Fibroblast of skin of left quadriceps (primary cell): ENCODE results near the gene KLHL20.
"Not testable (repeated sequence)": the region's sequence is repeated elsewhere in the genome, so short reads cannot be mapped to it uniquely, and the experiment has no call there.

Source experiments
- DNase-seq, 2 experiments: peaks; one replicate each; pipeline ENCODE4 v3.0.0-alpha.2; 2013; ENCODE audit warnings: low read depth in 2 of 2

KLHL20 gene

GRCh38 chr1:173749137-173749536 is 34.4 kb downstream of the KLHL20 start:
- DNase-seq, result no peak

- no peak for DNase-seq
Measured at GRCh38 chr1:173753830-173754229, 39.0 kb downstream of the KLHL20 start.

GRCh38 chr1:173757666-173758065 is 42.9 kb downstream of the KLHL20 start:
- no peak for DNase-seq

- DNase-seq, result no peak
Measured at GRCh38 chr1:173758110-173758509, 43.3 kb downstream of the KLHL20 start.

GRCh38 chr1:173758980-173759379 is 44.2 kb downstream of the KLHL20 start:
- no peak for DNase-seq

GRCh38 chr1:173764331-173764730 is 49.5 kb downstream of the KLHL20 start:
- DNase-seq, result not testable (repeated sequence)

GRCh38 chr1:173768206-173768605 is 53.4 kb downstream of the KLHL20 start:
- DNase-seq, result no peak

GRCh38 chr1:173768827-173769226 is 54.0 kb downstream of the KLHL20 start:
- no peak for DNase-seq

- DNase-seq, result not testable (repeated sequence)
Measured at GRCh38 chr1:173770330-173770729, 55.5 kb downstream of the KLHL20 start.

GRCh38 chr1:173771560-173771959 is 56.8 kb downstream of the KLHL20 start:
- no peak for DNase-seq

- no peak for DNase-seq
Measured at GRCh38 chr1:173775578-173776226, 60.9 kb downstream of the KLHL20 start.

GRCh38 chr1:173779936-173780335 is 65.2 kb downstream of the KLHL20 start:
- peak; percentile 22 to 23 for DNase-seq

- DNase-seq, result no peak
Measured at GRCh38 chr1:173784997-173785396, 70.2 kb downstream of the KLHL20 start.

- no peak for DNase-seq
Measured at GRCh38 chr1:173789841-173790240, 75.1 kb downstream of the KLHL20 start.

GRCh38 chr1:173798078-173798477 is 83.3 kb downstream of the KLHL20 start:
- DNase-seq, result no peak

GRCh38 chr1:173799995-173800394 is 85.2 kb downstream of the KLHL20 start:
- not testable (repeated sequence) for DNase-seq

GRCh38 chr1:173802961-173803360 is 88.2 kb downstream of the KLHL20 start:
- no peak for DNase-seq

GRCh38 chr1:173813654-173814053 is 98.9 kb downstream of the KLHL20 start:
- not testable (repeated sequence) for DNase-seq

GRCh38 chr1:173818459-173818858 is 103.7 kb downstream of the KLHL20 start:
- DNase-seq, result no peak

GRCh38 chr1:173821680-173822079 is 106.9 kb downstream of the KLHL20 start:
- no peak for DNase-seq

GRCh38 chr1:173823781-173824314 is 109.1 kb downstream of the KLHL20 start:
- DNase-seq, result peak in 1 of 2 experiments; percentile 0

- DNase-seq, result peak; percentile 97
Measured at GRCh38 chr1:173824315-173825081, 109.7 kb downstream of the KLHL20 start, which contains the start of the genes CENPL and DARS2. Gene CENPL, minus strand, starts transcription at chr1:173824883. Its CDS starts 13,584 bp downstream, at chr1:173811299. Gene DARS2, plus strand, starts transcription at chr1:173824673. Its CDS starts 557 bp downstream, at chr1:173825230.

GRCh38 chr1:173827611-173828010 is 112.8 kb downstream of the KLHL20 start:
- no peak for DNase-seq
